ENCODE data around the gene PSMB7. TPM values are rescaled to one million over a fixed set of nuclear protein-coding genes. Genes with fewer than 3 reads are reported as not detected.
A peak's percentile ranks its signal among the peaks of the same experiment; 100 is the strongest.

The PSMB7 gene
- polyA plus RNA-seq, 1 of the 3 experiments (the other 2 are of a cell fraction) = 357 TPM

DNA sequence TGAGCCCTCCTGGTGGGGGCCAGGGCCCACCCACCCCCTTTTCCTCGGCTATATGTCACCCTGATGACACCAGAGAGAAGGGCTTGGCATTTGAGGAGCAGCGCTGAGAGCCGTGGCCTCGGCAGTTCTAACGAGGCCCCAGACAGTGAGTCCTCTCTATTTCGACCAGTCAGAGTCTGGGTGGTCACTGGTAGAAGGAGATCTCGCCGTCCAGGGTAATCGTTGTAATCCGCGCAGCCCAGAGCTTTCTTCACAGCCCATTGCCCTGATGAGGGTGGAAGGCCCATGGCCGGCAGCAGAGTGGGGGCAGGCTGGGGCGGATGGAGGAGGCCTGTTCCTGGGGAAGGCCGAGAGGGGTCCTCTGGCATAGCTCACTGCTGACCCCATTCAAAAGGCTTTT, 70.2 kb downstream of the PSMB7 start:
- H3K79me2 ChIP-seq (ENCODE audit: insufficient read depth) = no peaks in the 10 kb centered on the region
- peaks cover 12 to 58% of the 10 kb centered on the region in 2 experiments for H3K36me3 ChIP-seq (replicated peaks in 1 of 2; ENCODE audit: control insufficient read depth in 1 of 2, insufficient read depth in 2 of 2, low read length in 1 of 2)
- ChIA-PET CTCF (interaction anchor here (1.7 kb wide), 1 partner anchor 25 kb away, joined by 5 read pairs; no protein-coding TSS in a partner anchor), POLR2A (no interaction called here)
- no peak for TF ChIP-seq RFX5 (IDR thresholded peaks at IDR 0.05; ENCODE audit: low read length)
- DNase-seq = no peak
- H3K9me3 ChIP-seq = no peaks in the 10 kb centered on the region
- no peaks in the 10 kb centered on the region for H3K9me2 ChIP-seq
- H2AFZ ChIP-seq (ENCODE audit: low read depth) = no peak overlapping the region
- no peak overlapping the region for H3K27ac ChIP-seq (ENCODE audit: low read depth in 2 of 2, low read length in 1 of 2)
- peaks cover 15 to 17% of the 10 kb centered on the region in 2 experiments; a peak in 3 of 4 replicates for H3K4me1 ChIP-seq (ENCODE audit: control insufficient read depth in 1 of 2, insufficient read depth in 2 of 2, low read depth in 1 of 2, low read length in 1 of 2)
- H3K27me3 ChIP-seq (ENCODE audit: insufficient read depth) = no peaks in the 10 kb centered on the region
- 96% methylated on average over 13 of the region's 14 CpGs for WGBS (ENCODE audit: low lambda C conversion rate)
- peaks cover 27% of the 10 kb centered on the region for H3F3A ChIP-seq (replicated peaks; ENCODE audit: insufficient read depth)
- H3K4me3 ChIP-seq (ENCODE audit: low read depth in 2 of 2, low read length in 1 of 2) = no peak overlapping the region
- H4K20me1 ChIP-seq (ENCODE audit: insufficient read depth) = 0 out of 2 replicates have a peak, but pooled peaks cover 5% of the 10 kb centered on the region
- H3K9ac ChIP-seq = no peak overlapping the region
- H3K4me2 ChIP-seq = no peak overlapping the region

- Histone ChIP-seq H3K4me2 (no peak overlapping the region), H3K27ac (ENCODE audit: low read depth in 2 of 2, low read length in 1 of 2) (no peak overlapping the region), H3K36me3 (replicated peaks in 1 of 2; ENCODE audit: control insufficient read depth in 1 of 2, insufficient read depth in 2 of 2, low read length in 1 of 2) (peaks cover 12 to 55% of the 10 kb centered on the region in 2 experiments), H3K9me2 (no peaks in the 10 kb centered on the region), H3F3A (replicated peaks; ENCODE audit: insufficient read depth) (peaks cover 22% of the 10 kb centered on the region), H3K79me2 (ENCODE audit: insufficient read depth) (no peaks in the 10 kb centered on the region), H3K4me1 (ENCODE audit: control insufficient read depth in 1 of 2, insufficient read depth in 2 of 2, low read depth in 1 of 2, low read length in 1 of 2) (peaks cover 15 to 17% of the 10 kb centered on the region in 2 experiments; a peak in 3 of 4 replicates), H3K27me3 (ENCODE audit: insufficient read depth) (no peaks in the 10 kb centered on the region), H4K20me1 (ENCODE audit: insufficient read depth) (0 out of 2 replicates have a peak, but pooled peaks cover 5% of the 10 kb centered on the region), H3K4me3 (ENCODE audit: low read depth in 2 of 2, low read length in 1 of 2) (no peak overlapping the region), H3K9me3 (no peaks in the 10 kb centered on the region), H3K9ac (no peak overlapping the region), H2AFZ (ENCODE audit: low read depth) (no peak overlapping the region)
- TF ChIP-seq, protein P1, sequence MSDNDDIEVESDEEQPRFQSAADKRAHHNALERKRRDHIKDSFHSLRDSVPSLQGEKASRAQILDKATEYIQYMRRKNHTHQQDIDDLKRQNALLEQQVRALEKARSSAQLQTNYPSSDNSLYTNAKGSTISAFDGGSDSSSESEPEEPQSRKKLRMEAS (IDR thresholded peaks at IDR 0.05; ENCODE audit: low read depth) = no peak
- TF ChIP-seq TEAD4 (IDR thresholded peaks at IDR 0.05; ENCODE audit: borderline replicate concordance, insufficient read depth) = no peak
- TF ChIP-seq RAD21 (IDR thresholded peaks at IDR 0.05; ENCODE audit: low read length) = no peak
- no peak for TF ChIP-seq RFX5 (IDR thresholded peaks at IDR 0.05; ENCODE audit: low read length)
- no peak for TF ChIP-seq YY1 (IDR thresholded peaks at IDR 0.05; ENCODE audit: low read depth)
- 93% methylated on average over 9 of the region's 29 CpGs for WGBS (ENCODE audit: low lambda C conversion rate)
- POLR2A ChIA-PET = interaction anchor here (0.5 kb wide), 1 partner anchor 306 kb away, joined by 5 read pairs; no protein-coding TSS in a partner anchor
- DNase-seq = no peak
- CTCF ChIA-PET = interaction anchor here (1.7 kb wide), 1 partner anchor 24 kb away, joined by 5 read pairs; no protein-coding TSS in a partner anchor
These were observed 70.8 kb downstream of the PSMB7 start for GRCh38 chr9:124344291-124345050.

GRCh38 chr9:124343533-124344290, 71.5 kb downstream of the PSMB7 start:
- CTCF ChIA-PET = interaction anchor here (1.4 to 1.7 kb wide), 3 partner anchors 23 to 217 kb away, joined by 4 to 6 read pairs (median 5); no protein-coding TSS in a partner anchor
- no peak for TF ChIP-seq MXI1 (IDR thresholded peaks at IDR 0.05; ENCODE audit: low read depth, low read length)
- no peak for TF ChIP-seq NFIC (IDR thresholded peaks at IDR 0.05; ENCODE audit: borderline replicate concordance)
- no peak for TF ChIP-seq SIN3A (IDR thresholded peaks at IDR 0.05; ENCODE audit: borderline replicate concordance, low read depth, low read length)
- TF ChIP-seq TEAD4 (IDR thresholded peaks at IDR 0.05; ENCODE audit: borderline replicate concordance, insufficient read depth) = no peak
- no peak for TF ChIP-seq RFX5 (IDR thresholded peaks at IDR 0.05; ENCODE audit: low read length)
- no peak for TF ChIP-seq ZBTB33 (IDR thresholded peaks at IDR 0.05; ENCODE audit: borderline replicate concordance, low read depth)
- no peak for TF ChIP-seq JUND (IDR thresholded peaks at IDR 0.05)
- no peak for TF ChIP-seq TAF1 (IDR thresholded peaks at IDR 0.05; ENCODE audit: borderline replicate concordance, low read depth, low read length)
- TF ChIP-seq FOXJ3 (CRISPR knock-in tag; IDR thresholded peaks at IDR 0.05) = no peak
- no peak for TF ChIP-seq ELF1 (IDR thresholded peaks at IDR 0.05)
- no peak for TF ChIP-seq FOXM1 (IDR thresholded peaks at IDR 0.05; ENCODE audit: low read depth)
- TF ChIP-seq POLR2AphosphoS5 (IDR thresholded peaks at IDR 0.05; ENCODE audit: low read depth, low read length) = no peak
- no peak for TF ChIP-seq PBX3 (IDR thresholded peaks at IDR 0.05)
- TF ChIP-seq TCF12 (IDR thresholded peaks at IDR 0.05) = no peak

More at GRCh38 chr9:124343533-124344290, 71.5 kb downstream of the PSMB7 start:
- H3K27me3 ChIP-seq (ENCODE audit: insufficient read depth) = no peaks in the 10 kb centered on the region
- H3K4me2 ChIP-seq = peak overlapping the region; percentile 68; the same call in 1 of the 2 replicates
- peak overlapping the region in 1 of 2 experiments; percentile 44; a peak in 1 of 4 replicates for H3K27ac ChIP-seq (ENCODE audit: low read depth in 2 of 2, low read length in 1 of 2)
- H4K20me1 ChIP-seq (ENCODE audit: insufficient read depth) = no peaks in the 10 kb centered on the region
- peaks cover 15 to 17% of the 10 kb centered on the region in 2 experiments; a peak in 3 of 4 replicates for H3K4me1 ChIP-seq (ENCODE audit: control insufficient read depth in 1 of 2, insufficient read depth in 2 of 2, low read depth in 1 of 2, low read length in 1 of 2)
- H2AFZ ChIP-seq (ENCODE audit: low read depth) = no peak overlapping the region
- H3K9me3 ChIP-seq = no peaks in the 10 kb centered on the region
- 97% methylated on average over 14 of the region's 23 CpGs for WGBS (ENCODE audit: low lambda C conversion rate)
- H3K4me3 ChIP-seq (ENCODE audit: low read depth in 2 of 2, low read length in 1 of 2) = no peak overlapping the region
- H3K36me3 ChIP-seq (replicated peaks in 1 of 2; ENCODE audit: control insufficient read depth in 1 of 2, insufficient read depth in 2 of 2, low read length in 1 of 2) = peaks cover 10 to 47% of the 10 kb centered on the region in 2 experiments
- peaks cover 14% of the 10 kb centered on the region for H3F3A ChIP-seq (replicated peaks; ENCODE audit: insufficient read depth)
- POLR2A ChIA-PET = interaction anchor here (0.5 kb wide), 1 partner anchor 305 kb away, joined by 5 read pairs; no protein-coding TSS in a partner anchor
- DNase-seq = no peak
- no peak overlapping the region for H3K9ac ChIP-seq
- no peaks in the 10 kb centered on the region for H3K9me2 ChIP-seq
- H3K79me2 ChIP-seq (ENCODE audit: insufficient read depth) = no peaks in the 10 kb centered on the region
